ENCODE measurements around the gene ACTN4.
A peak's percentile ranks its signal among the peaks of the same experiment; 100 is the strongest.

The ACTN4 gene

DNA sequence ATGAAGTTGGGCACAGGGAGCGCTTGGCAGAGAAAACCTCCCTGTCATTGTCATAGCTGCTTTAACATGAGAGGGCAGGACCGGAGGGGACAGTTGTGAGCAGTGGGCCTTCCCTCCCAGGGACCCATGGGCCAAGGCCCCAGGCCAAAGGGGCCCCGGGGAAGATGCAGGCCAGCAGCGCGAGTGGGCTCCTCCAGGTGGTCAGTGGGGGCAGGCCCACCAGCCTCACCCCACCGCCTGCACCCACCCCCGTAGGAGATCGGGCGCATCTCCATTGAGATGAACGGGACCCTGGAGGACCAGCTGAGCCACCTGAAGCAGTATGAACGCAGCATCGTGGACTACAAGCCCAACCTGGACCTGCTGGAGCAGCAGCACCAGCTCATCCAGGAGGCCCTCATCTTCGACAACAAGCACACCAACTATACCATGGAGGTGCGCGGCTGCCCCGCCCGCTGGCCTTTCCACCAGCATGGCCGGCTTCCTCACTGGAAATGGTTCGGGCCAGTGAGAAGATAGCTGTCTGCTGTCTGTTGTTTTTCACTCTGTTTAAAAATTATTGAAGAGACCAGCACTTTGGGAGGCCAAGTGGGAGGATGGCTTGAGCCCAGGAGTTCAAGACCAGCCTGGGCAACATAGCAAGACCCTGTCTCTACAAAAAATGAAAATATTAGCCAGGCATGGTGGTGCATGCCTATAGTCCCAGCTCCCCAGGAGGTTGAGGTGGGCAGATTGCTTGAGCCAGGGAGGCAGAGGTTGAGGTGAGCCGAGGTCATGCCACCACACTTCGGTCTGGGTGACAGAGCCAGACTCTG lies 78.2 kb downstream of the ACTN4 start:
- no peak for DNase-seq
- Histone ChIP-seq H3K4me1 (ENCODE audit: control insufficient read depth, insufficient read depth, low read length, poor library complexity, severe bottlenecking) (peaks cover 3% of the 10 kb centered on the region), H3K27ac (ENCODE audit: insufficient read depth, low read length, poor library complexity, severe bottlenecking) (no peak overlapping the region), H3K9me3 (ENCODE audit: control insufficient read depth, low read length) (no peaks in the 10 kb centered on the region), H3K4me3 (ENCODE audit: insufficient read depth, low read depth, low read length, poor library complexity, severe bottlenecking) (no peak overlapping the region), H3K36me3 (ENCODE audit: control insufficient read depth, insufficient read depth, low read length) (peaks cover 64% of the 10 kb centered on the region), H3K27me3 (replicated peaks; ENCODE audit: control insufficient read depth, insufficient read depth, low read length, poor library complexity, severe bottlenecking) (no peaks in the 10 kb centered on the region)

- Histone ChIP-seq H3K27me3 (replicated peaks; ENCODE audit: control insufficient read depth, insufficient read depth, low read length, poor library complexity, severe bottlenecking) (no peaks in the 10 kb centered on the region), H3K36me3 (ENCODE audit: control insufficient read depth, insufficient read depth, low read length) (peaks cover 59% of the 10 kb centered on the region), H3K4me1 (ENCODE audit: control insufficient read depth, insufficient read depth, low read length, poor library complexity, severe bottlenecking) (peaks cover 3% of the 10 kb centered on the region), H3K27ac (ENCODE audit: insufficient read depth, low read length, poor library complexity, severe bottlenecking) (no peak overlapping the region), H3K4me3 (ENCODE audit: insufficient read depth, low read depth, low read length, poor library complexity, severe bottlenecking) (no peak overlapping the region), H3K9me3 (ENCODE audit: control insufficient read depth, low read length) (no peaks in the 10 kb centered on the region)
- DNase-seq, result no peak
Measured at GRCh38 chr19:38726284-38726673, 78.8 kb downstream of the ACTN4 start.

GRCh38 chr19:38726761-38727301 lies 79.4 kb downstream of the ACTN4 start:
- H3K36me3 ChIP-seq (ENCODE audit: control insufficient read depth, insufficient read depth, low read length), result peaks cover 53% of the 10 kb centered on the region
- no peak overlapping the region for H3K27ac ChIP-seq (ENCODE audit: insufficient read depth, low read length, poor library complexity, severe bottlenecking)
- H3K9me3 ChIP-seq (ENCODE audit: control insufficient read depth, low read length), result no peaks in the 10 kb centered on the region
- H3K4me1 ChIP-seq (ENCODE audit: control insufficient read depth, insufficient read depth, low read length, poor library complexity, severe bottlenecking), result peaks cover 3% of the 10 kb centered on the region
- no peaks in the 10 kb centered on the region for H3K27me3 ChIP-seq (replicated peaks; ENCODE audit: control insufficient read depth, insufficient read depth, low read length, poor library complexity, severe bottlenecking)
- no peak overlapping the region for H3K4me3 ChIP-seq (ENCODE audit: insufficient read depth, low read depth, low read length, poor library complexity, severe bottlenecking)
- peak in 1 of 3 donors; percentile 26 for DNase-seq

- no peak overlapping the region for H3K4me3 ChIP-seq (ENCODE audit: insufficient read depth, low read depth, low read length, poor library complexity, severe bottlenecking)
- peaks cover 3% of the 10 kb centered on the region for H3K4me1 ChIP-seq (ENCODE audit: control insufficient read depth, insufficient read depth, low read length, poor library complexity, severe bottlenecking)
- peaks cover 48% of the 10 kb centered on the region for H3K36me3 ChIP-seq (ENCODE audit: control insufficient read depth, insufficient read depth, low read length)
- no peaks in the 10 kb centered on the region for H3K9me3 ChIP-seq (ENCODE audit: control insufficient read depth, low read length)
- DNase-seq, result no peak
- H3K27ac ChIP-seq (ENCODE audit: insufficient read depth, low read length, poor library complexity, severe bottlenecking), result no peak overlapping the region
- no peaks in the 10 kb centered on the region for H3K27me3 ChIP-seq (replicated peaks; ENCODE audit: control insufficient read depth, insufficient read depth, low read length, poor library complexity, severe bottlenecking)
Measured at GRCh38 chr19:38727306-38727867, 79.9 kb downstream of the ACTN4 start.

DNA sequence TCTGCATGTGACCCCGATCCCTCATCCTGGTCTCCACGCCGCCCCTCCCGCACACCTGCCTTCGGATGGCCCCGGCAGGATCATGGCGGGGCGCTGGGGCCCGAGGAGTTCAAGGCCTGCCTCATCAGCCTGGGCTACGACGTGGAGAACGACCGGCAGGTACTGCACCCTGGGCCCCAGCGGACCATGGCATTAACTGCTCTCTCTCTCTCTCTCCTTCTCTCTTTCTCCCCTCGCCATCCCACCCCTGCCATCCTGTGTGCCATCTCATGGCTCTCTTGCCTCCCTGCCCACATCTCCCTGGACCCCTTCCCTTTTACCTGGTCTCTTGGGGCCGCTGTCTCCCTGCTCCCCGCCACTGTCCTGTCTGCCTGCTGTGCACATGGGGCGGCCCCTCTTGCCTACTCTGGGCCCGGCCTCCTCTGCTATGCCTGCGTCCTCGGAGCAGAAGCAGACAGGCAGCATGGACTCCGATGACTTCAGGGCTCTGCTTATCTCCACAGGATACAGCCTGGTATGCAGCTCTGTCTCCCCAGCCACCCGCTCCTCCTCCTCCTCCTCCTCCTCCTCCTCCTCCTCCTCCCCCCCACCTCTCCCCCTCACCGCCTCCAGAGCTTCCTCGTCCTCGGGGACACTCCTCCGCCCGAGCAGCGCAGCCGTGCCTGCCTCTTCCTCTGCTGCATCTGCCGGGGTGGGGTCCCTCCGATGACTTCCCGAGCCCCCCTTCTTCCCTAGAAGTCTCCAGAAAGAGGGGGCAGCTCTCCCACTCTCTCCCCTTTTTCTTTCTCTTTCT lies 80.6 kb downstream of the ACTN4 start:
- no peak for DNase-seq
- Histone ChIP-seq H3K4me3 (ENCODE audit: insufficient read depth, low read depth, low read length, poor library complexity, severe bottlenecking) (no peak overlapping the region), H3K9me3 (ENCODE audit: control insufficient read depth, low read length) (no peaks in the 10 kb centered on the region), H3K27me3 (replicated peaks; ENCODE audit: control insufficient read depth, insufficient read depth, low read length, poor library complexity, severe bottlenecking) (no peaks in the 10 kb centered on the region), H3K36me3 (ENCODE audit: control insufficient read depth, insufficient read depth, low read length) (peaks cover 41% of the 10 kb centered on the region), H3K4me1 (ENCODE audit: control insufficient read depth, insufficient read depth, low read length, poor library complexity, severe bottlenecking) (peaks cover 3% of the 10 kb centered on the region), H3K27ac (ENCODE audit: insufficient read depth, low read length, poor library complexity, severe bottlenecking) (no peak overlapping the region)

DNA sequence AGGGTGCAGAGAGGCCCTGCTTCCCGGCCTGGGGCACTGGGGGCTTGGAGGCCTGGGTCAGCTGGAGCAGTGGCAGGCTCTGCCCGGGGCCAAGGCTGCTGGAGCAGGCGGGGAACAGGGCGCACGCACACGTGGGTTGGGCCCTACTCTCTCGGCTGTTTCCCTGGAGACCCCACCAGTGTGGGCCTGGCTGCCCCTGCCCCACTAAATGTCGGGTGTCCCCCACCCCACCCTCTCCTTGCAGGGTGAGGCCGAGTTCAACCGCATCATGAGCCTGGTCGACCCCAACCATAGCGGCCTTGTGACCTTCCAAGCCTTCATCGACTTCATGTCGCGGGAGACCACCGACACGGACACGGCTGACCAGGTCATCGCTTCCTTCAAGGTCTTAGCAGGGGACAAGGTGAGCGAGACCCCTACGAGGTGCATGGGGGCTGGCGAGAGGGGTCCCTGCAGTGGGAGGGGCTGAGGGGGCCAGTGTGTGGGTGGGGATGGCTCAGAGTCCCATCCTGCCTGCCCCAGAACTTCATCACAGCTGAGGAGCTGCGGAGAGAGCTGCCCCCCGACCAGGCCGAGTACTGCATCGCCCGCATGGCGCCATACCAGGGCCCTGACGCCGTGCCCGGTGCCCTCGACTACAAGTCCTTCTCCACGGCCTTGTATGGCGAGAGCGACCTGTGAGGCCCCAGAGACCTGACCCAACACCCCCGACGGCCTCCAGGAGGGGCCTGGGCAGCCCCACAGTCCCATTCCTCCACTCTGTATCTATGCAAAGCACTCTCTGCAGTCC lies 81.5 kb downstream of the ACTN4 start:
- Histone ChIP-seq H3K27ac (ENCODE audit: insufficient read depth, low read length, poor library complexity, severe bottlenecking) (no peak overlapping the region), H3K4me1 (ENCODE audit: control insufficient read depth, insufficient read depth, low read length, poor library complexity, severe bottlenecking) (peaks cover 7% of the 10 kb centered on the region), H3K27me3 (replicated peaks; ENCODE audit: control insufficient read depth, insufficient read depth, low read length, poor library complexity, severe bottlenecking) (no peaks in the 10 kb centered on the region), H3K4me3 (ENCODE audit: insufficient read depth, low read depth, low read length, poor library complexity, severe bottlenecking) (no peak overlapping the region), H3K36me3 (ENCODE audit: control insufficient read depth, insufficient read depth, low read length) (peaks cover 33% of the 10 kb centered on the region), H3K9me3 (ENCODE audit: control insufficient read depth, low read length) (no peaks in the 10 kb centered on the region)
- no peak for DNase-seq

- peak; percentile 49 to 65 (median 52) for DNase-seq
- Histone ChIP-seq H3K36me3 (ENCODE audit: control insufficient read depth, insufficient read depth, low read length) (peaks cover 23% of the 10 kb centered on the region), H3K4me1 (ENCODE audit: control insufficient read depth, insufficient read depth, low read length, poor library complexity, severe bottlenecking) (peaks cover 16% of the 10 kb centered on the region), H3K9me3 (ENCODE audit: control insufficient read depth, low read length) (no peaks in the 10 kb centered on the region), H3K4me3 (ENCODE audit: insufficient read depth, low read depth, low read length, poor library complexity, severe bottlenecking) (no peak overlapping the region), H3K27me3 (replicated peaks; ENCODE audit: control insufficient read depth, insufficient read depth, low read length, poor library complexity, severe bottlenecking) (no peaks in the 10 kb centered on the region), H3K27ac (ENCODE audit: insufficient read depth, low read length, poor library complexity, severe bottlenecking) (no peak overlapping the region)
Measured at GRCh38 chr19:38729653-38730469, 82.4 kb downstream of the ACTN4 start.

- peaks cover 18% of the 10 kb centered on the region for H3K36me3 ChIP-seq (ENCODE audit: control insufficient read depth, insufficient read depth, low read length)
- no peaks in the 10 kb centered on the region for H3K9me3 ChIP-seq (ENCODE audit: control insufficient read depth, low read length)
- H3K27ac ChIP-seq (ENCODE audit: insufficient read depth, low read length, poor library complexity, severe bottlenecking), result no peak overlapping the region
- H3K27me3 ChIP-seq (replicated peaks; ENCODE audit: control insufficient read depth, insufficient read depth, low read length, poor library complexity, severe bottlenecking), result no peaks in the 10 kb centered on the region
- peaks cover 21% of the 10 kb centered on the region for H3K4me1 ChIP-seq (ENCODE audit: control insufficient read depth, insufficient read depth, low read length, poor library complexity, severe bottlenecking)
- H3K4me3 ChIP-seq (ENCODE audit: insufficient read depth, low read depth, low read length, poor library complexity, severe bottlenecking), result no peak overlapping the region
- DNase-seq, result no peak
Measured at GRCh38 chr19:38730470-38730730, 83.0 kb downstream of the ACTN4 start.
